ENCODE results near the gene CTPS1. TPM values are rescaled to one million over a fixed set of nuclear protein-coding genes. Genes with fewer than 3 reads are reported as not detected.

Gene CTPS1
- total RNA-seq, 1 experiment from 2014 or later: 63.1 TPM

DNA sequence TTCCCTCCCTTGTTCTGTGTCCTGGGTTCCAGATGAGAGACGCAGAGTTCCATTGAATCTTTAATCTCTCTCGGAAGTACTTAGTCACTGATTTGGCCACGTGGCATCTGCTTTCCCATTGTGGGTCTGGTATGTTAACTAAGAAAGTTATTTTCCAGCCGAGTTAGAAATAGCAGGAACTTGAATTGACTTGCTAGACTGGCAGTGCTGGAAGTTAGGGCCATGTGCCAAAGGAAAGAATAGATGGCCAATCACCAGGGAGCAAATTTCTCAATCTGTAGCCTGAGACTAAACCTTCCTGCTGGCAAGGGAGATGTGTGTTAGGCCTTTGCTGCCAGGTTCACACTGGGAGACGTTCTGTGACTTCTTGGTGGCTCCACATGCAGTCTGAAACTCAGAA lies 66.2 kb downstream of the CTPS1 start:
- POLR2A ChIA-PET: no interaction called here
- Mint-ChIP-seq H3K36me3 (ENCODE audit: insufficient read depth, unreplicated experiment) (peaks cover 19% of the 10 kb centered on the region), H3K4me3 (ENCODE audit: unreplicated experiment) (no peak overlapping the region), H3K27ac (ENCODE audit: unreplicated experiment) (no peak overlapping the region), H3K4me1 (ENCODE audit: low read depth, unreplicated experiment) (no peaks in the 10 kb centered on the region), H3K9me3 (ENCODE audit: unreplicated experiment) (no peaks in the 10 kb centered on the region), H3K27me3 (ENCODE audit: insufficient read depth, unreplicated experiment) (no peaks in the 10 kb centered on the region)
- CTCF ChIA-PET: no interaction called here
- H3K9me3 ChIP-seq: no peaks in the 10 kb centered on the region
- DNase-seq: no peak
- TF ChIP-seq, protein P1, sequence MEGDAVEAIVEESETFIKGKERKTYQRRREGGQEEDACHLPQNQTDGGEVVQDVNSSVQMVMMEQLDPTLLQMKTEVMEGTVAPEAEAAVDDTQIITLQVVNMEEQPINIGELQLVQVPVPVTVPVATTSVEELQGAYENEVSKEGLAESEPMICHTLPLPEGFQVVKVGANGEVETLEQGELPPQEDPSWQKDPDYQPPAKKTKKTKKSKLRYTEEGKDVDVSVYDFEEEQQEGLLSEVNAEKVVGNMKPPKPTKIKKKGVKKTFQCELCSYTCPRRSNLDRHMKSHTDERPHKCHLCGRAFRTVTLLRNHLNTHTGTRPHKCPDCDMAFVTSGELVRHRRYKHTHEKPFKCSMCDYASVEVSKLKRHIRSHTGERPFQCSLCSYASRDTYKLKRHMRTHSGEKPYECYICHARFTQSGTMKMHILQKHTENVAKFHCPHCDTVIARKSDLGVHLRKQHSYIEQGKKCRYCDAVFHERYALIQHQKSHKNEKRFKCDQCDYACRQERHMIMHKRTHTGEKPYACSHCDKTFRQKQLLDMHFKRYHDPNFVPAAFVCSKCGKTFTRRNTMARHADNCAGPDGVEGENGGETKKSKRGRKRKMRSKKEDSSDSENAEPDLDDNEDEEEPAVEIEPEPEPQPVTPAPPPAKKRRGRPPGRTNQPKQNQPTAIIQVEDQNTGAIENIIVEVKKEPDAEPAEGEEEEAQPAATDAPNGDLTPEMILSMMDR (IDR thresholded peaks at IDR 0.05; ENCODE audit: insufficient read depth in 1 of 2, low read depth in 1 of 2, low read length in 1 of 2, severe bottlenecking in 1 of 2, unreplicated experiment in 1 of 2): no peak
- no peak overlapping the region for H3K4me3 ChIP-seq (ENCODE audit: low read depth, low read length)
- intact Hi-C loops (cut with micrococcal nuclease; ENCODE audit: unreplicated experiment): no loop called here
- no peaks in the 10 kb centered on the region for H3K27me3 ChIP-seq (replicated peaks; ENCODE audit: control insufficient read depth, insufficient read depth, low read length)
- BruUV-seq (replicated peaks): no TSS peak
- H3K36me3 ChIP-seq (ENCODE audit: control insufficient read depth, insufficient read depth, low read length): no peaks in the 10 kb centered on the region
- no peaks in the 10 kb centered on the region for H3K4me1 ChIP-seq

DNA sequence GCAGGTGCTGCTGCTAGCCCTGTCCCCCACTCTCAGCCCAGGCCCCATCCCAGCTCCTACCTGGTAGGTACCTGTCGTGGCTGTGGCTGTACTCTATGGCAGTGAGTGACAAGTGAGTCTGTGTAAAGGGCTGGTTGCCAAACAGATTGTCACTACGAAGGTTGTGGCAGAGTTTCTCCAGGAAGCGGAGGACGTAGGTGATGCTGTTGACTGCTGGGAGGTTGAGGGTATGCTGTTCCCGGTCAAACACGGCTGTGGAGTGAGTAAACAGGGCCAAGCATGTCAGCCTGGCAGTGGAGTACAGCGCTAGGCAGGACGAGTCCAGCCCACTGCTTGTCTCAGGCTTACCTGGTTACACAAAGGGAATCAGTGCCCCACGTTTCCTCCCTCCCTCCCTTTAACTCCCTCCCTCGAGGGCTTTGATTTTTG lies 66.9 kb downstream of the CTPS1 start:
- POLR2A ChIA-PET: no interaction called here
- no peak overlapping the region for H3K4me3 ChIP-seq (ENCODE audit: low read depth, low read length)
- no peaks in the 10 kb centered on the region for H3K27me3 ChIP-seq (replicated peaks; ENCODE audit: control insufficient read depth, insufficient read depth, low read length)
- DNase-seq: no peak
- no peaks in the 10 kb centered on the region for H3K36me3 ChIP-seq (ENCODE audit: control insufficient read depth, insufficient read depth, low read length)
- CTCF ChIA-PET: no interaction called here
- no TSS peak for BruUV-seq (replicated peaks)
- Mint-ChIP-seq H3K4me1 (ENCODE audit: low read depth, unreplicated experiment) (no peaks in the 10 kb centered on the region), H3K36me3 (ENCODE audit: insufficient read depth, unreplicated experiment) (peaks cover 19% of the 10 kb centered on the region), H3K27ac (ENCODE audit: unreplicated experiment) (no peak overlapping the region), H3K9me3 (ENCODE audit: unreplicated experiment) (no peaks in the 10 kb centered on the region), H3K27me3 (ENCODE audit: insufficient read depth, unreplicated experiment) (no peaks in the 10 kb centered on the region), H3K4me3 (ENCODE audit: unreplicated experiment) (no peak overlapping the region)
- no peaks in the 10 kb centered on the region for H3K9me3 ChIP-seq
- H3K4me1 ChIP-seq: no peaks in the 10 kb centered on the region
- intact Hi-C loops (cut with micrococcal nuclease; ENCODE audit: unreplicated experiment): no loop called here
- TF ChIP-seq, protein P1 (IDR thresholded peaks at IDR 0.05; ENCODE audit: insufficient read depth in 1 of 2, low read depth in 1 of 2, low read length in 1 of 2, severe bottlenecking in 1 of 2, unreplicated experiment in 1 of 2): no peak

GRCh38 chr1:41048540-41048939 lies 69.0 kb downstream of the CTPS1 start:
- Histone ChIP-seq H3K9me3 (no peaks in the 10 kb centered on the region), H3K4me3 (ENCODE audit: low read depth, low read length) (no peak overlapping the region), H3K36me3 (ENCODE audit: control insufficient read depth, insufficient read depth, low read length) (no peaks in the 10 kb centered on the region), H3K27me3 (replicated peaks; ENCODE audit: control insufficient read depth, insufficient read depth, low read length) (no peaks in the 10 kb centered on the region), H3K4me1 (no peaks in the 10 kb centered on the region)
- no peak for DNase-seq
- no peak overlapping the region for H3K27ac Mint-ChIP-seq (ENCODE audit: unreplicated experiment)
- intact Hi-C loops (cut with micrococcal nuclease; ENCODE audit: unreplicated experiment): no loop called here
- H3K36me3 Mint-ChIP-seq (ENCODE audit: insufficient read depth, unreplicated experiment): peaks cover 19% of the 10 kb centered on the region
- no peaks in the 10 kb centered on the region for H3K9me3 Mint-ChIP-seq (ENCODE audit: unreplicated experiment)
- no peaks in the 10 kb centered on the region for H3K27me3 Mint-ChIP-seq (ENCODE audit: insufficient read depth, unreplicated experiment)
- BruUV-seq (replicated peaks): no TSS peak
- POLR2A ChIA-PET: no interaction called here
- no peak overlapping the region for H3K4me3 Mint-ChIP-seq (ENCODE audit: unreplicated experiment)
- CTCF ChIA-PET: no interaction called here
- H3K4me1 Mint-ChIP-seq (ENCODE audit: low read depth, unreplicated experiment): no peaks in the 10 kb centered on the region
- TF ChIP-seq, protein P1 (IDR thresholded peaks at IDR 0.05; ENCODE audit: insufficient read depth in 1 of 2, low read depth in 1 of 2, low read length in 1 of 2, severe bottlenecking in 1 of 2, unreplicated experiment in 1 of 2): no peak

All from Caco-2 (cell line).